Small intestine (tissue), 4 donors: Measurements from ENCODE around the gene NUP210. TPM values are rescaled to one million over a fixed set of nuclear protein-coding genes. Genes with fewer than 3 reads are reported as not detected.

Experiments
- polyA plus RNA-seq, 4 donors: library from polyadenylated mRNA; stranded (reverse) in 3 of 4; unstranded in 1 of 4; fragments of 200-250 nt in 3 of 4; fragments of 120-200 nt in 1 of 4; gene quantifications; one replicate each; pipeline versions ENCODE4 v1.2.1 to v1.2.3, GENCODE V29; 2013
- donor health status: healthy with polysubstance abuse.
- donor health status: Bipolar disorder and iron deficiency.
- donor health status: healthy.

Gene NUP210
- polyA plus RNA-seq, 4 donors = 0.22 to 36.4 (median 5.6) TPM

Other genes starting within 250 kb of the NUP210 start
- 10 to 100 TPM; 12.4 to 20.8 (median 18.7) TPM for gene HDAC11, start 60.0 kb upstream of the NUP210 start, polyA plus RNA-seq
- 10 to 100 TPM in 1 of 4 donors, 1 to 10 TPM in 2, under 1 TPM in 1; 0.45 to 30.8 (median 2.9) TPM for gene FBLN2, start 128.8 kb upstream of the NUP210 start, polyA plus RNA-seq